HCT116 (cell line): ENCODE data around the gene FN3K. TPM values are rescaled to one million over a fixed set of nuclear protein-coding genes. Genes with fewer than 3 reads are reported as not detected.

Experiments
- ATAC-seq: fragments of 200-7000 bp; cut with Tn5 transposase; 2 replicates; pipeline ENCODE4 v1.9.1; 2020; ENCODE audit warnings: mild to moderate bottlenecking, moderate library complexity
- BruUV-seq: library from RNA; stranded (reverse); fragments of 400-500 nt; replicated peaks from 2 replicates; lab custom pipeline; 2021; lab: Mats Ljungman, UMichigan
- CTCF ChIA-PET: fragments of 300-600 bp; sonication (Branson Sonifier 250); formaldehyde crosslinking; loops from one replicate; lab custom pipeline; 2021; ENCODE audit warnings: antibody characterized with exemption; lab: Charles Lee
- POLR2A ChIA-PET: fragments of 300-600, 350-600 bp; sonication (Branson Sonifier 250); formaldehyde crosslinking; loops from one replicate; lab custom pipeline; 2021; ENCODE audit warnings: antibody characterized with exemption; lab: Charles Lee
- RAD21 ChIA-PET, 2 experiments: fragments of 300-600 bp; sonication (Branson Sonifier 250); formaldehyde crosslinking; loops; one replicate each; lab custom pipeline; 2023; ENCODE audit warnings: low total read pairs in 2 of 2; ENCODE audit not compliant: uncharacterized antibody in 2 of 2, unreplicated experiment in 2 of 2, low non-redundant PET in 1 of 2; lab: Charles Lee
- DNase-seq: peaks from one replicate; pipeline ENCODE4 v3.0.0-alpha.2; 2010; ENCODE audit warnings: low read depth, low spot score
- H2AFZ ChIP-seq: fragments of 200-600 bp; shearing (Covaris generic), sonication (generic); 2 replicates; pipeline ENCODE4 v1.6.1; 2017; ENCODE audit warnings: low read depth, mixed run types, mixed read lengths, antibody characterized with exemption, low read length; ENCODE audit not compliant: poor library complexity, severe bottlenecking
- H3K27ac ChIP-seq: 2 replicates; pipeline ENCODE4 v1.5.1; 2012; ENCODE audit warnings: low read depth, low read length
- H3K27me3 ChIP-seq: fragments of 200-600 bp; sonication (generic); 2 replicates; pipeline ENCODE4 v1.6.1; 2016; ENCODE audit warnings: mixed run types, low read length, mixed read lengths; ENCODE audit not compliant: insufficient read depth
- H3K36me3 ChIP-seq, 2 experiments: fragments of 200-500 bp in 1 of 2; fragments of 200-600 bp in 1 of 2; sonication (Bioruptor generic) in 1 of 2; sonication (generic) in 1 of 2; 2 replicates each; pipeline versions ENCODE4 v1.5.1 to v1.6.1; 2014 to 2016; ENCODE audit warnings: low read length in 2 of 2, inconsistent platforms in 1 of 2, mixed read lengths in 1 of 2, mixed run types in 1 of 2; ENCODE audit not compliant: insufficient read depth in 2 of 2, control insufficient read depth in 1 of 2
- H3K4me1 ChIP-seq, 2 experiments: fragments of 200-600 bp in 1 of 2; sonication (generic) in 1 of 2; 2 replicates each; pipeline versions ENCODE4 v1.5.1 to v1.6.1; 2012 to 2017; ENCODE audit warnings: low read length in 2 of 2, inconsistent platforms in 1 of 2, mild to moderate bottlenecking in 1 of 2, mixed read lengths in 1 of 2, mixed run types in 1 of 2, moderate library complexity in 1 of 2; ENCODE audit not compliant: insufficient read depth in 2 of 2, control insufficient read depth in 1 of 2
- H3K4me2 ChIP-seq: fragments of 200-600 bp; sonication (generic); 2 replicates; pipeline ENCODE4 v1.6.1; 2017; ENCODE audit warnings: mixed run types, low read length, mixed read lengths
- H3K4me3 ChIP-seq, 2 experiments: fragments of 200-600 bp in 1 of 2; sonication (generic) in 1 of 2; replicated peaks in 1 of 2; 2 replicates each; pipeline ENCODE4 v1.5.1; 2011 to 2016; ENCODE audit warnings: low read length in 2 of 2, control low read depth in 1 of 2, low read depth in 1 of 2, mild to moderate bottlenecking in 1 of 2, mixed read lengths in 1 of 2, mixed run types in 1 of 2
- H3K79me2 ChIP-seq: fragments of 200-600 bp; sonication (generic); 2 replicates; pipeline ENCODE4 v1.6.1; 2017; ENCODE audit warnings: mild to moderate bottlenecking, mixed run types, low read length, moderate library complexity, mixed read lengths; ENCODE audit not compliant: insufficient read depth
- H3K9ac ChIP-seq: fragments of 200-600 bp; sonication (generic); 2 replicates; pipeline ENCODE4 v1.6.1; 2016; ENCODE audit warnings: low read length, mixed read lengths
- H3K9me2 ChIP-seq: fragments of 200-600 bp; sonication (generic), shearing (Covaris generic); 2 replicates; pipeline ENCODE4 v1.6.1; 2017; ENCODE audit warnings: mixed run types, mild to moderate bottlenecking, moderate library complexity; ENCODE audit not compliant: insufficient read depth
- H3K9me3 ChIP-seq, 2 experiments: fragments of 200-500 bp in 1 of 2; fragments of 200-600 bp in 1 of 2; sonication (Bioruptor generic) in 1 of 2; sonication (generic) in 1 of 2; 2 replicates each; pipeline ENCODE4 v1.6.1; 2014 to 2017; ENCODE audit warnings: low read length in 2 of 2, mixed read lengths in 2 of 2, inconsistent platforms in 1 of 2, low read depth in 1 of 2, mild to moderate bottlenecking in 1 of 2, mixed run types in 1 of 2, moderate library complexity in 1 of 2; ENCODE audit not compliant: control insufficient read depth in 1 of 2, insufficient read depth in 1 of 2
- H4K20me1 ChIP-seq: fragments of 200-600 bp; sonication (generic), shearing (Covaris generic); 2 replicates; pipeline ENCODE4 v1.6.1; 2017; ENCODE audit warnings: mixed run types, mild to moderate bottlenecking, moderate library complexity; ENCODE audit not compliant: insufficient read depth
- CEBPB ChIP-seq: IDR thresholded peaks from 2 replicates; pipeline ENCODE4 v1.6.1; 2012; ENCODE audit warnings: low read depth
- EGR1 ChIP-seq: IDR thresholded peaks from 2 replicates; pipeline ENCODE4 v1.6.1; 2012; ENCODE audit warnings: low read depth
- ELF1 ChIP-seq: IDR thresholded peaks from 2 replicates; pipeline ENCODE4 v1.6.1; 2012; ENCODE audit warnings: low read depth, borderline replicate concordance
- EZH2 ChIP-seq: fragments of 200-600 bp; sonication (generic); IDR thresholded peaks from 2 replicates; pipeline ENCODE4 v1.6.1; 2017; ENCODE audit warnings: antibody characterized with exemption, mixed run types
- FOSL1 ChIP-seq: IDR thresholded peaks from 2 replicates; pipeline ENCODE4 v1.6.1; 2012; ENCODE audit warnings: low read depth
- SIN3A ChIP-seq: IDR thresholded peaks from 2 replicates; pipeline ENCODE4 v1.6.1; 2012; ENCODE audit warnings: low read depth
- TCF7L2 ChIP-seq: IDR thresholded peaks from 2 replicates; pipeline ENCODE4 v1.7.0; 2011; ENCODE audit warnings: borderline replicate concordance, inconsistent platforms; ENCODE audit not compliant: insufficient read depth, insufficient read length; ENCODE audit errors: extremely low read depth
- YY1 ChIP-seq: IDR thresholded peaks from 2 replicates; pipeline ENCODE4 v1.6.1; 2011; ENCODE audit warnings: low read length, low read depth, moderate library complexity, mild to moderate bottlenecking; ENCODE audit not compliant: insufficient replicate concordance; ENCODE audit errors: extremely low read depth
- ZNF274 ChIP-seq: fragments of 200-500 bp; sonication (Bioruptor generic); IDR thresholded peaks from 2 replicates; pipeline ENCODE4 v1.6.1; 2014; ENCODE audit warnings: mild to moderate bottlenecking, low read depth, low read length, inconsistent platforms
- intact Hi-C: fragments of 100-400 bp; cut with micrococcal nuclease; formaldehyde crosslinking; loops from 2 replicates; pipeline ENCODE4 v1.10.0; 2022
- total RNA-seq: library from RNA; stranded (reverse); gene quantifications from one replicate; pipeline ENCODE4 v1.2.1, GENCODE V29; 2021; ENCODE audit not compliant: unreplicated experiment
- TF ChIP-seq, protein P1 (sequence below): IDR thresholded peaks from 2 replicates; pipeline ENCODE4 v1.6.1; 2011; ENCODE audit warnings: mild to moderate bottlenecking, low read length, moderate library complexity; ENCODE audit not compliant: insufficient replicate concordance; ENCODE audit errors: extremely low read depth
- TF ChIP-seq, protein P2 (sequence below): IDR thresholded peaks from 2 replicates; pipeline ENCODE4 v1.6.1; 2012
- TF ChIP-seq, protein P3 (sequence below), 3 experiments: fragments of 200-600 bp in 1 of 3; sonication (generic) in 1 of 3; IDR thresholded peaks in 2 of 3; conservative IDR thresholded peaks in 1 of 3; 2 replicates each; pipeline ENCODE4 v1.5.1; 2012 to 2017; ENCODE audit warnings: low read depth in 2 of 3, low read length in 2 of 3, antibody characterized with exemption in 1 of 3, borderline replicate concordance in 1 of 3, control low read depth in 1 of 3, mild to moderate bottlenecking in 1 of 3, mixed read lengths in 1 of 3, mixed run types in 1 of 3, moderate library complexity in 1 of 3; ENCODE audit not compliant: insufficient read depth in 1 of 3

Gene FN3K
- total RNA-seq, 1 experiment from 2014 or later = 9.9 TPM

DNA sequence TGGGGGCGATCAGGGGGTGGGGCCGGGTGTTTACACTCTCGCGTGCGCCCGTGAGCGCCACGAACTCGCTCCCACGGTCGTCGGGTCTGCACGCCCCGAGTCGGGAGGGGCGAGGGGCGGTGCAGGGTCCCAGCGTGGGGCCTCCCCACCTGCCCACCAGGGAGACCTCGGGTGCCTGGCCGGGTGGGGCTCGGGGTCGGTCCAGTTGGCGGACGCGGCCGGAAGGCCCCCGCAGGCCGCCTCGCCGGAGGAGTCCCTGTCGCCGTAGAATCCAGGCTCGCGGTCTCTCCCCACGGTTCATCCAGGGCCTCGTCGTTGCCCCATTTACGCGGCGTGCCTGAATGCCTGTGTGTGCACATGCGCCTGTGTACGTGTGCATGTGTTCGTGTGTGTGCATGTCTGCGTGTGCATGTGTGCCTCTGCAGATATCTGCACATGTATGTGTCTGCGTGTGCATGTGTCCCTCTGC is 36.4 kb upstream of the FN3K start:
- BruUV-seq = no TSS peak
- ChIA-PET CTCF (interaction anchor here (0.7 kb wide), 1 partner anchor 1498 kb away, joined by 3 read pairs; no protein-coding TSS in a partner anchor), POLR2A (no interaction called here)
- no peak for ATAC-seq
- peak overlapping the region; percentile 74 for H3K4me2 ChIP-seq
- H2AFZ ChIP-seq = no peak overlapping the region
- no peaks in the 10 kb centered on the region for H3K27me3 ChIP-seq
- intact Hi-C loops = no loop called here
- no peak overlapping the region for H3K9ac ChIP-seq
- peaks cover 16 to 18% of the 10 kb centered on the region in 2 experiments; a peak in 3 of 4 replicates for H3K9me3 ChIP-seq
- no peaks in the 10 kb centered on the region for H3K9me2 ChIP-seq
- H4K20me1 ChIP-seq = no peaks in the 10 kb centered on the region
- TF ChIP-seq, protein P1, sequence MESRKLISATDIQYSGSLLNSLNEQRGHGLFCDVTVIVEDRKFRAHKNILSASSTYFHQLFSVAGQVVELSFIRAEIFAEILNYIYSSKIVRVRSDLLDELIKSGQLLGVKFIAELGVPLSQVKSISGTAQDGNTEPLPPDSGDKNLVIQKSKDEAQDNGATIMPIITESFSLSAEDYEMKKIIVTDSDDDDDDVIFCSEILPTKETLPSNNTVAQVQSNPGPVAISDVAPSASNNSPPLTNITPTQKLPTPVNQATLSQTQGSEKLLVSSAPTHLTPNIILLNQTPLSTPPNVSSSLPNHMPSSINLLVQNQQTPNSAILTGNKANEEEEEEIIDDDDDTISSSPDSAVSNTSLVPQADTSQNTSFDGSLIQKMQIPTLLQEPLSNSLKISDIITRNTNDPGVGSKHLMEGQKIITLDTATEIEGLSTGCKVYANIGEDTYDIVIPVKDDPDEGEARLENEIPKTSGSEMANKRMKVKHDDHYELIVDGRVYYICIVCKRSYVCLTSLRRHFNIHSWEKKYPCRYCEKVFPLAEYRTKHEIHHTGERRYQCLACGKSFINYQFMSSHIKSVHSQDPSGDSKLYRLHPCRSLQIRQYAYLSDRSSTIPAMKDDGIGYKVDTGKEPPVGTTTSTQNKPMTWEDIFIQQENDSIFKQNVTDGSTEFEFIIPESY = no peak
- TF ChIP-seq TCF7L2 (no peak), EZH2 (no peak)
- TF ChIP-seq, all 23 proteins: peak for 0
- DNase-seq = no peak
- RAD21 ChIA-PET = no interaction called here
- H3K27ac ChIP-seq = peak overlapping the region; percentile 21; the same call in 1 of the 2 replicates
- H3K4me3 ChIP-seq = peak overlapping the region; percentile 27 to 50
- no peaks in the 10 kb centered on the region for H3K79me2 ChIP-seq
- no peaks in the 10 kb centered on the region for H3K36me3 ChIP-seq
- peaks cover 7 to 14% of the 10 kb centered on the region in 2 experiments; a peak in 2 of 4 replicates for H3K4me1 ChIP-seq

DNA sequence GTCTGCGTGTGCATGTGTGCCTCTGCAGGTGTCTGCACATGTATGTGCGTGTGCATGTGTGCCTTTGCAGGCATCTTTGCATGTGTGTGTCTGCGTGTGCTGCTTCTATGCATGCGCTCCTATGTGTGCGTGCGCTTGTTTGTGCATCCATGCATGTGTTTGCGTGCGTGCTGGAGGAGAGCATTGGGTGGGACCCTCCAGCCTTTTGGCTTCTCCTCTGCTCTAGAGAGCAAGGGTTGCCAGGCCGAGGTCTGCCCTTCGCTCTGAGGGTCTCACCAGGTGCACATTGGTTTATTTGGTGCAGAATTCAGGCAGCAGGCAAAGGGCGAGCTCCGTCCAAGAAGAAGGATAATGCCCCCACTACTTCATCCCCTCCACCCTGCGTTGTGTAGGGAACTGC is 35.9 kb upstream of the FN3K start:
- TF ChIP-seq EZH2 = no peak
- TF ChIP-seq, protein P2, sequence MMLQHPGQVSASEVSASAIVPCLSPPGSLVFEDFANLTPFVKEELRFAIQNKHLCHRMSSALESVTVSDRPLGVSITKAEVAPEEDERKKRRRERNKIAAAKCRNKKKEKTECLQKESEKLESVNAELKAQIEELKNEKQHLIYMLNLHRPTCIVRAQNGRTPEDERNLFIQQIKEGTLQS = no peak
- TF ChIP-seq, protein P3, sequence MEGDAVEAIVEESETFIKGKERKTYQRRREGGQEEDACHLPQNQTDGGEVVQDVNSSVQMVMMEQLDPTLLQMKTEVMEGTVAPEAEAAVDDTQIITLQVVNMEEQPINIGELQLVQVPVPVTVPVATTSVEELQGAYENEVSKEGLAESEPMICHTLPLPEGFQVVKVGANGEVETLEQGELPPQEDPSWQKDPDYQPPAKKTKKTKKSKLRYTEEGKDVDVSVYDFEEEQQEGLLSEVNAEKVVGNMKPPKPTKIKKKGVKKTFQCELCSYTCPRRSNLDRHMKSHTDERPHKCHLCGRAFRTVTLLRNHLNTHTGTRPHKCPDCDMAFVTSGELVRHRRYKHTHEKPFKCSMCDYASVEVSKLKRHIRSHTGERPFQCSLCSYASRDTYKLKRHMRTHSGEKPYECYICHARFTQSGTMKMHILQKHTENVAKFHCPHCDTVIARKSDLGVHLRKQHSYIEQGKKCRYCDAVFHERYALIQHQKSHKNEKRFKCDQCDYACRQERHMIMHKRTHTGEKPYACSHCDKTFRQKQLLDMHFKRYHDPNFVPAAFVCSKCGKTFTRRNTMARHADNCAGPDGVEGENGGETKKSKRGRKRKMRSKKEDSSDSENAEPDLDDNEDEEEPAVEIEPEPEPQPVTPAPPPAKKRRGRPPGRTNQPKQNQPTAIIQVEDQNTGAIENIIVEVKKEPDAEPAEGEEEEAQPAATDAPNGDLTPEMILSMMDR (IDR thresholded peaks at IDR 0.05 in 2 of 3, conservative IDR thresholded peaks at IDR 0.05 in 1 of 3; ENCODE audit: borderline replicate concordance in 1 of 3, insufficient read depth in 1 of 3, low read depth in 2 of 3, low read length in 2 of 3) = no peak
- TF ChIP-seq EGR1 = no peak
- TF ChIP-seq ZNF274 = no peak
- TF ChIP-seq YY1 = no peak
- TF ChIP-seq ELF1 = no peak
- TF ChIP-seq CEBPB = no peak
- TF ChIP-seq FOSL1 = no peak
- no peak for TF ChIP-seq SIN3A
- CTCF ChIA-PET = no interaction called here
- Histone ChIP-seq H3K27ac (no peak overlapping the region), H3K9ac (no peak overlapping the region), H4K20me1 (no peaks in the 10 kb centered on the region), H3K4me2 (peak overlapping the region; percentile 74), H3K4me3 (no peak overlapping the region; a peak in 1 of 4 replicates), H3K27me3 (no peaks in the 10 kb centered on the region), H3K4me1 (peaks cover 7 to 18% of the 10 kb centered on the region in 2 experiments; a peak in 2 of 4 replicates), H2AFZ (no peak overlapping the region), H3K79me2 (no peaks in the 10 kb centered on the region), H3K36me3 (no peaks in the 10 kb centered on the region), H3K9me2 (no peaks in the 10 kb centered on the region), H3K9me3 (peaks cover 10 to 12% of the 10 kb centered on the region in 2 experiments; a peak in 2 of 4 replicates)
- DNase-seq = no peak
- intact Hi-C loops = no loop called here
- no peak for ATAC-seq
- BruUV-seq = no TSS peak
- RAD21 ChIA-PET = interaction anchor here in 1 of 2 experiments (0.6 kb wide), 1 partner anchor 17 kb away, joined by 5 read pairs; the partner anchor contains the start of gene FN3KRP
- POLR2A ChIA-PET = no interaction called here
